GM12878 (cell line): ENCODE measurements around the gene NEGR1. TPM values are rescaled to one million over a fixed set of nuclear protein-coding genes. Genes with fewer than 3 reads are reported as not detected.

Experiments used
- ATAC-seq: fragments of 200-7000 bp; cut with Tn5 transposase; 3 replicates; pipeline ENCODE4 v1.9.1; 2020; ENCODE audit warnings: mild to moderate bottlenecking, moderate library complexity
- BruUV-seq: library from RNA; stranded (reverse); fragments of 400-500 nt; replicated peaks from 2 replicates; lab custom pipeline; 2021; lab: Mats Ljungman, UMichigan
- CTCF ChIA-PET: fragments of 300-600 bp; sonication (Branson Sonifier 250); formaldehyde crosslinking; extraction: SDS; loops from one replicate; lab custom pipeline; 2021; ENCODE audit warnings: inconsistent platforms; lab: Yijun Ruan, JAX
- POLR2A ChIA-PET: fragments of 350-600 bp; formaldehyde crosslinking; extraction: SDS; loops from one replicate; lab custom pipeline; 2021; ENCODE audit warnings: inconsistent platforms; lab: Charles Lee
- RAD21 ChIA-PET: fragments of 300-600 bp; sonication (Branson Sonifier 250); formaldehyde crosslinking; loops from one replicate; lab custom pipeline; 2023; ENCODE audit warnings: antibody characterized with exemption; ENCODE audit not compliant: unreplicated experiment; lab: Charles Lee
- SMC1A ChIA-PET: fragments of 300-600 bp; sonication (Branson Sonifier 250); formaldehyde crosslinking; loops from one replicate; lab custom pipeline; 2023; ENCODE audit not compliant: unreplicated experiment, uncharacterized antibody; lab: Charles Lee
- DNase-seq: peaks from one replicate; pipeline ENCODE4 v3.0.0-alpha.2; 2011; ENCODE audit warnings: low read depth, low spot score
- FAIRE-seq: peaks from 3 replicates; lab custom pipeline; 2011; peaks lifted over from hg19 to GRCh38; lab: Jason Lieb, UNC
- H2AFZ ChIP-seq: 2 replicates; pipeline ENCODE4 v1.6.0; 2011; ENCODE audit warnings: low read depth, low read length, control low read depth; ENCODE audit not compliant: control insufficient read depth
- H3K27ac ChIP-seq: 2 replicates; pipeline ENCODE4 v1.5.1; 2011; ENCODE audit warnings: control low read depth; ENCODE audit not compliant: control insufficient read depth, insufficient read depth
- H3K27me3 ChIP-seq, 2 experiments: replicated peaks in 1 of 2; 2 replicates each; pipeline versions ENCODE4 v1.6.0 to v1.6.1; 2011; ENCODE audit warnings: low read length in 1 of 2; ENCODE audit not compliant: control insufficient read depth in 2 of 2, insufficient read depth in 2 of 2
- H3K36me3 ChIP-seq, 2 experiments: 2 replicates each; pipeline ENCODE4 v1.5.1; 2011; ENCODE audit warnings: low read length in 1 of 2; ENCODE audit not compliant: control insufficient read depth in 2 of 2, insufficient read depth in 2 of 2
- H3K4me1 ChIP-seq: 2 replicates; pipeline ENCODE4 v1.6.1; 2011; ENCODE audit warnings: mild to moderate bottlenecking, low read length, moderate library complexity, mixed read lengths; ENCODE audit not compliant: control insufficient read depth, insufficient read depth
- H3K4me2 ChIP-seq: 2 replicates; pipeline ENCODE4 v1.6.0; 2011; ENCODE audit warnings: control low read depth; ENCODE audit not compliant: control insufficient read depth, insufficient read depth
- H3K4me3 ChIP-seq: fragments of 200-600 bp; sonication (generic); 2 replicates; pipeline ENCODE4 v1.5.1; 2016
- H3K79me2 ChIP-seq: 2 replicates; pipeline ENCODE4 v1.6.0; 2011; ENCODE audit warnings: low read length; ENCODE audit not compliant: control insufficient read depth, insufficient read depth
- H3K9ac ChIP-seq: 2 replicates; pipeline ENCODE4 v1.8.0; 2011; ENCODE audit warnings: low read length, control low read depth, mixed read lengths; ENCODE audit not compliant: control insufficient read depth, insufficient read depth
- H3K9me3 ChIP-seq: replicated peaks from 3 replicates; pipeline ENCODE4 v1.5.1; 2011; ENCODE audit warnings: mild to moderate bottlenecking, low read length; ENCODE audit not compliant: control insufficient read depth, insufficient read depth
- H4K20me1 ChIP-seq: 2 replicates; pipeline ENCODE4 v1.6.0; 2011; ENCODE audit not compliant: control insufficient read depth, insufficient read depth
- KLF5 ChIP-seq: fragments of 450-650 bp; IDR thresholded peaks from 2 replicates; pipeline ENCODE4 v1.6.1; 2014; ENCODE audit warnings: mild to moderate bottlenecking; ENCODE audit not compliant: partially characterized antibody
- NFYA ChIP-seq: IDR thresholded peaks from 2 replicates; pipeline ENCODE4 v1.6.1; 2011; ENCODE audit warnings: low read depth, mild to moderate bottlenecking, low read length, improper control_type of control experiment, borderline replicate concordance
- WGBS: methylation state at CpG from one replicate; pipeline ENCODE4 v1.1.6; 2016; ENCODE audit warnings: low lambda C conversion rate; ENCODE audit not compliant: insufficient replicate concordance, insufficient coverage; ENCODE audit errors: missing lambda C conversion rate; 5-methylcytosine and 5-hydroxymethylcytosine counted together
- in situ Hi-C: fragments of 300-500 bp; cut with MboI; formaldehyde crosslinking; loops from 9 replicates; pipeline ENCODE4 v1.14.3; 2018; ENCODE audit warnings: mixed read lengths
- intact Hi-C: fragments of 100-400 bp; cut with micrococcal nuclease; formaldehyde crosslinking; loops from one replicate; pipeline ENCODE4 v1.14.2; 2022; ENCODE audit not compliant: unreplicated experiment
- polyA plus RNA-seq, 11 experiments: library from polyadenylated mRNA; depleted of rRNA in 4 of 11; unstranded in 6 of 11; stranded (reverse) in 5 of 11; fragments of >200 nt; fragmentation: Nextera tagmentation in 4 of 11; fragmentation: Illumina TruSeq in 1 of 11; extraction: Ambion mirVana in 4 of 11; extraction: Trizol in 1 of 11; gene quantifications; 1 replicate in 1 of 11; 2 replicates in 10 of 11; pipeline versions ENCODE4 v1.2.1 to v1.2.3, GENCODE V29; 2011 to 2016; ENCODE audit warnings: inconsistent platforms in 2 of 11, missing spikeins in 2 of 11, low read depth in 1 of 11
- total RNA-seq, 4 experiments: library from RNA; depleted of rRNA in 3 of 4; stranded (reverse); fragments of >200 nt in 3 of 4; fragmentation: Illumina TruSeq in 1 of 4; extraction: Trizol in 1 of 4; gene quantifications; 2 replicates each; pipeline versions ENCODE4 v1.2.1 to v1.2.3, GENCODE V29; 2013 to 2021
- TF ChIP-seq, protein P1 (sequence below): IDR thresholded peaks from 2 replicates; pipeline ENCODE4 v1.6.1; 2012; ENCODE audit warnings: improper control_type of control experiment, low read depth, low read length; ENCODE audit not compliant: insufficient replicate concordance

NEGR1 gene
- total and polyA plus RNA-seq, 10 of the 15 experiments (the other 5 are each of a cell fraction or from before 2014, with no cell fraction given) = under 0.01 to 0.03 (median 0.01) TPM; not detected in 7

- TF ChIP-seq, protein P1, sequence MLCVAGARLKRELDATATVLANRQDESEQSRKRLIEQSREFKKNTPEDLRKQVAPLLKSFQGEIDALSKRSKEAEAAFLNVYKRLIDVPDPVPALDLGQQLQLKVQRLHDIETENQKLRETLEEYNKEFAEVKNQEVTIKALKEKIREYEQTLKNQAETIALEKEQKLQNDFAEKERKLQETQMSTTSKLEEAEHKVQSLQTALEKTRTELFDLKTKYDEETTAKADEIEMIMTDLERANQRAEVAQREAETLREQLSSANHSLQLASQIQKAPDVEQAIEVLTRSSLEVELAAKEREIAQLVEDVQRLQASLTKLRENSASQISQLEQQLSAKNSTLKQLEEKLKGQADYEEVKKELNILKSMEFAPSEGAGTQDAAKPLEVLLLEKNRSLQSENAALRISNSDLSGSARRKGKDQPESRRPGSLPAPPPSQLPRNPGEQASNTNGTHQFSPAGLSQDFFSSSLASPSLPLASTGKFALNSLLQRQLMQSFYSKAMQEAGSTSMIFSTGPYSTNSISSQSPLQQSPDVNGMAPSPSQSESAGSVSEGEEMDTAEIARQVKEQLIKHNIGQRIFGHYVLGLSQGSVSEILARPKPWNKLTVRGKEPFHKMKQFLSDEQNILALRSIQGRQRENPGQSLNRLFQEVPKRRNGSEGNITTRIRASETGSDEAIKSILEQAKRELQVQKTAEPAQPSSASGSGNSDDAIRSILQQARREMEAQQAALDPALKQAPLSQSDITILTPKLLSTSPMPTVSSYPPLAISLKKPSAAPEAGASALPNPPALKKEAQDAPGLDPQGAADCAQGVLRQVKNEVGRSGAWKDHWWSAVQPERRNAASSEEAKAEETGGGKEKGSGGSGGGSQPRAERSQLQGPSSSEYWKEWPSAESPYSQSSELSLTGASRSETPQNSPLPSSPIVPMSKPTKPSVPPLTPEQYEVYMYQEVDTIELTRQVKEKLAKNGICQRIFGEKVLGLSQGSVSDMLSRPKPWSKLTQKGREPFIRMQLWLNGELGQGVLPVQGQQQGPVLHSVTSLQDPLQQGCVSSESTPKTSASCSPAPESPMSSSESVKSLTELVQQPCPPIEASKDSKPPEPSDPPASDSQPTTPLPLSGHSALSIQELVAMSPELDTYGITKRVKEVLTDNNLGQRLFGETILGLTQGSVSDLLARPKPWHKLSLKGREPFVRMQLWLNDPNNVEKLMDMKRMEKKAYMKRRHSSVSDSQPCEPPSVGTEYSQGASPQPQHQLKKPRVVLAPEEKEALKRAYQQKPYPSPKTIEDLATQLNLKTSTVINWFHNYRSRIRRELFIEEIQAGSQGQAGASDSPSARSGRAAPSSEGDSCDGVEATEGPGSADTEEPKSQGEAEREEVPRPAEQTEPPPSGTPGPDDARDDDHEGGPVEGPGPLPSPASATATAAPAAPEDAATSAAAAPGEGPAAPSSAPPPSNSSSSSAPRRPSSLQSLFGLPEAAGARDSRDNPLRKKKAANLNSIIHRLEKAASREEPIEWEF = no peak
Measured at GRCh38 chr1:71653952-71654351, 628.4 kb downstream of the NEGR1 start (continued).

- intact Hi-C loops (no loop called here), in situ Hi-C loops (no loop called here)
- no peaks in the 10 kb centered on the region for H3K4me1 ChIP-seq
- DNase-seq (no peak), FAIRE-seq (no peak), ATAC-seq (no peak)
- POLR2A ChIA-PET = no interaction called here
- H4K20me1 ChIP-seq = no peaks in the 10 kb centered on the region
- no peaks in the 10 kb centered on the region for H3K79me2 ChIP-seq
- no peaks in the 10 kb centered on the region for H3K9me3 ChIP-seq
- no peak overlapping the region for H2AFZ ChIP-seq
- SMC1A ChIA-PET = interaction anchor here (1.1 kb wide), 2 partner anchors 9 to 10 kb away, joined by 3 to 4 read pairs; no protein-coding TSS in a partner anchor
- no TSS peak for BruUV-seq
- no peak overlapping the region for H3K27ac ChIP-seq
- no peaks in the 10 kb centered on the region for H3K27me3 ChIP-seq
- H3K4me2 ChIP-seq = no peak overlapping the region
- no peak overlapping the region for H3K9ac ChIP-seq
- TF ChIP-seq NFYA = no peak
- no peak for TF ChIP-seq KLF5
- no peaks in the 10 kb centered on the region for H3K36me3 ChIP-seq
- H3K4me3 ChIP-seq = no peak overlapping the region
- CTCF ChIA-PET = interaction anchor here (0.9 kb wide), 1 partner anchor 10 kb away, joined by 4 read pairs; no protein-coding TSS in a partner anchor
- 0% methylated on average over 1 of the region's 1 CpG for WGBS
- RAD21 ChIA-PET = no interaction called here
Measured at GRCh38 chr1:71651214-71651613, 631.1 kb downstream of the NEGR1 start.
